Stimulated activated CD8-positive, alpha-beta memory T cell treated with anti-CD3 and anti-CD28 coated beads, Interleukin-7, amount 100 ng/mL, for 1 hour (primary cell): Measurements from ENCODE around the gene RRP7A.
"Not testable (repeated sequence)": the region's sequence is repeated elsewhere in the genome, so short reads cannot be mapped to it uniquely, and the experiment has no call there.

Source experiments
- DNase-seq, 2 donors: peaks; one replicate each; pipeline ENCODE4 v3.0.0-alpha.2; 2020; ENCODE audit warnings: low read depth in 2 of 2

Gene RRP7A, protein sequence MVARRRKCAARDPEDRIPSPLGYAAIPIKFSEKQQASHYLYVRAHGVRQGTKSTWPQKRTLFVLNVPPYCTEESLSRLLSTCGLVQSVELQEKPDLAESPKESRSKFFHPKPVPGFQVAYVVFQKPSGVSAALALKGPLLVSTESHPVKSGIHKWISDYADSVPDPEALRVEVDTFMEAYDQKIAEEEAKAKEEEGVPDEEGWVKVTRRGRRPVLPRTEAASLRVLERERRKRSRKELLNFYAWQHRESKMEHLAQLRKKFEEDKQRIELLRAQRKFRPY

DNA sequence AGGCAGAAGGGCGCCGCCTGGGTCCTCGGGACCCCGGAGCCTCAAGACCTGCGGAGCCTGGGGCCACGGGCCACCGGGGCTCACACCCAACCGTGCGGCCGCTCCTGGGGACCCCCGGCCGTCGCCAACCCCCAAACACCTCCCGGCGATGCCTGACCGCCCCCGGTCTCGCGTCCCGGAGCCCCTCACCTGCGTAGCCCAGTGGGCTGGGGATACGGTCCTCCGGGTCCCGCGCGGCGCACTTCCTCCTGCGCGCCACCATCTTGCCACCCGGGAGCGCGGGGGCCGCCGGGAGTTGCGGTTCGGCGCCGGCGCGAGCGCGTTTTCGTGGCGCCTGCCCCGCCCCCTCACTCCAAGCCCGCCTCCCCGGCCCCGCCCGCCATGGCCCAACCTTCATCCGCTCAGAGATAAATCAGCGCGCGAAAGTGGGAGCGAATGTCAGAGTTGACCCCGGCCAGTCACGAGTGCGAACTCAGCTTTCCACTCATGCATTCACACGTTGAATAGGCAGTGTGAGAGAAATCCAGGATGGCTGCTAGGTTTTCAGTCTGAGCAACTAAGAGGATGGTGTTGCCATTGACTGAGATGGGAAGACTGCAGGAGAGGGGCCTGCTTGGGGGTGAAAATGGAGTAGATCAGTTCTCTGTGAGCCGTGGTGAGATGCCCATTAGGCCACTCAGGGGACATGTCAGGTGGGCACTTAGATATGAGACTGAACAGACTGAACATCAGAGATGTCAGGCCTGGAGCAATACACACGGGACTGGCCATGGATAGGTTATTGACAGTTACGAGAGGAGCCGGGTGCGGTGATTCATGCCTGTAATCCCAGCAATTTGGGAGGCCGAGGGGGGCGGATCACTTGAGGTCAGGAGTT is at the start of gene RRP7A:
RRP7A (minus strand) TSS at position 272 of the 877 bp plus-strand sequence; CDS start at position 262, 10 bp downstream.
- peak; percentile 61 to 70 for DNase-seq

DNA sequence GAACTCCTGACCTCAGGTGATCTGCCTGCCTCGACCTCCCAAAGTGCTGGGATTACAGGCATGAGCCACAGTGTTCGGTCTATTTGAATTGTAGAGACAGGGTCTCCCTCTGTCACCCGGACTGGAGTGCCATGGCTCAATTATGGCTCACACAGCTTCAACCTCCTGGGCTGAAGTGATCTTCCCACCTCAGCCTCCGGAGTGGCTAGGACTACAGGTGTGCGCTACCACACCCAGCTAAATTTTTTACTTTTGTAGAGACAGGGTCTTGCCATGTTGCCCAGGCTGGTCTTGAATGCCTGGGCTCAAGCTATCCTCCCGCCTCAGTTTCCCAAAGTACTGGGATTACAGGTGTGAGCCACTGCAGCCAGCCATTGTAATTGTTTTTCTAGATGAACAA is 48.4 kb upstream of the RRP7A start:
- DNase-seq, result not testable (repeated sequence)

DNA sequence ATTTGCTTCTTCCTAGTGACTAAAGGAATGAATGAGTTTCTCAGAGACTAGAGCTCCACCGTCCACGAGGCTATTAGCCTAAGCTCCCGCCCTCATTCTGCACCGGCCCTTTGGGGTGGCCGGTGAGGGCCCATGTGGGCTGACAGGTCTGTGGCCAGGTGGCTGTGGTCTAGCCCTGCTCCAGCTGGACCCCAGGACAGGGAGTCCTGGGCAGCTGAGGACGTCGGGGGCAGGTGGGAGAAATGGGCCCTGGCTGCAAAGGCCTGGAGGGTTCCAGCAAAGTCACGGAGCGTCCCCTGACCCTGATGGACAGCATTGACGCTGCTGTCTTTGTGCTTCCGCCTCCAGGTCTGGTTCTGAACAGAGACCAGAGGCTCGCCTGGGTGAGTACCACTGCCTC is 46.4 kb upstream of the RRP7A start:
- DNase-seq, result no peak

DNA sequence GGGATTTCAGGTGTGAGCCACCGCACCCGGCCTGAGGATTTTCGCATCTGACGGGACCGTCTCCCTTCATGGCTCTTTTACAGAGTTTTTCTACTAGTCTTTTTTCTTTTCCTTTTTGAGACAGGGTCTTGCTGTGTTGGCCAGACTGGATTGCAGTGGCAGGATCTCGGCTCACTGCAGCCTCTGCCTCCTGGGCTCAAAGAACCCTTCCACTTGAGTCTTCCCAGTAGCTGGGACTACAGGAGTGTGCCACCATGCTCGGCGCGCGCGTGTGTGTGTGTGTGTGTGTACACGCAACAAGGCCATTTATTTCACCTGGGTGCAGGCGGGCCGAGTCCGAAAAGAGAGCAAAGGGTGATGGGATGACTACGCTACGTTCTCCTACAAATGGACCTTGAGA is 45.1 kb upstream of the RRP7A start:
- no peak for DNase-seq

DNA sequence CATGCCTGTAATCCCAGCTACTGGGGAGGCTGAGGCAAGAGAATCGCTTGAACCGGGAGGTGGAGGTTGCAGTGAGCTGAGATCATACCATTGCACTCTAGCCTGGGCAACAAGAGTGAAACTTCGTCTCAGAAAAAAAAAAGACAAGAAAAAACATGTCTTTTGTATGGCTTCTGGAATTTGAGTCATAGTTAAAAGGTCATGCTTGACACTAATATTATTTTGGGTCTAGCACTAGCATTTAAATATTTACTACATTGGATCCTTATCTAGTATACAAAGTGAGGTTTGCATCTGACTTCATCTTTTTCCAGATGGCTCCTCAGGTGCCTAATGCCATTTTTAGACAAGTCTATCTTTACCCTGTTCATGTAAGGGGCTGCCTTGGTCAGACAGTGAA is 44.3 kb upstream of the RRP7A start:
- not testable (repeated sequence) for DNase-seq

DNA sequence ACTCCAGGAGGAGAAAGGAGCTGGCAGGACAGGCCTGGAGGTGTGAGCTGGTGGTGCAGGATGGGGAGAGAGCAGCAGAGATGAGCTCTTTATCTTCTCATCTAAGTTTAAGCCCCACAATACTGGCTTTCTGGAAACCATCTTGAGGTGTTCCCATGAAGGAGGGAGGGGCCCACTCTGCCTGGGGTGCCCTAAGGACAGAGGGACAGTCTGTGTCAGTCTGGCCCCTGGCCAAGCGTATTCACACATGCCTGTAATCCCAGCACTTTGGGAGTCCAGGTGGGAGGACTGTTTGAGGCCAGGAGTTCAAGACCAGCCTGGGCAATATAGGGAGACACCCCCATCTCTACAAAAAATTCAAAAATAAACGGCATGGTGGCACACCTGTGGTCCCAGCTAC is 43.1 kb upstream of the RRP7A start:
- no peak for DNase-seq

DNA sequence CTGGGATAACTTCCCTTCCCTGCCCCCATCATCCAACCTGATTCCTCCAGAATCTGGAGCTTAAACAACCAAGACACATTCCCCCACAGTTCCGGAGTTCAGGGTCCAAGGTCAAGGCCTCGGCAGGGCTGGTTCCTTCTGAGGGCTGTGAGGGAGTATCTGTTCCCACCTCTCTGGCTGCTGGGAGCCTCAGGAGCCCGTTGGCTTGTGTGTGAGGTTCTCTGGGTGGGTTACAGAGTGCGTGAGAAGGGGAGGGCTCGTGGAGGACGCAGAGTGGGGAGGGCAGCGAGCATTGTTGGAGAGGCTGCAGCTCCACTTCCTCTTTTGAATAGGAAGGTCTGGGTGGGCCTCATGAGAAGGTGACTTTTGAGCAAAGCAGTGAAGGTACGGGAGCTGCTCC is 42.7 kb upstream of the RRP7A start:
- DNase-seq, result no peak

DNA sequence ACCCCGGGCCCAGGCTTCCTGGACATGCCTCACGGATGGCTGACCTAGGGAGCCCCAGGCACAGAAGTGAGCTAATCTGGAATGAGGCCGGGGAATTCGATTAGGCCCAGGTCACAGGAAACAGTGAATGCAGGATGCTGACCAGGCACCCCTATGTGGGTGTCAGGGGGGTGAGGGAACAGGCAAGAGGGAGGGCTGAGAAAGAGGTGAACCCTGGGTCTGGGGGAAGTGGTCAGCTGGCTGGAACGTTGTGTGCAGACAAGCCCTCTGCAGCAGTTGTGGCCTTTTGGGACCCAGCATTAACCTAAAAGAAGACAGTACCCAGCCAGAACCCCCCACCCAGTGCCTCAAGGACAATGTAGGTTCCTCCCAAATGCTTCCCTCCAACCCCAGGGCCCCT is 42.3 kb upstream of the RRP7A start:
- DNase-seq, result no peak

DNA sequence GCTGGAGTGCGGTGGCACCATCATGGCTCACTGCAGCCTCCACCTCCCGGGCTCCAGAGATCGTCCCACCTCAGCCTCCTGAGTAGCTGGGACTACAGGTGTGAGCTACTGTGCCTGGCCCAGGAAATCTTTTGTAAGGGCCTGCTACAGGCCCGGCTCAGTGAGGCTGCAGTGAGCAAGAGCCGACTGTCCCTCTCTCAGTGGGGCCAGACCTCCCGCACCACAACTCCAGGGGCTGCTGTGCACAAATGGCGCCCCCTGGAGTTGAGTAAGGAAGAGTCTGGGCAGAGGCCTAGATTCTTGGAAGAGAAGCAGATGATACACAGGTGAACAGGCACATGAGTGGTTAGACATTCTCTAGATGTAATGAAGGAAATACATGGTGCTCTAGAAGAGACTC is 41.2 kb upstream of the RRP7A start:
- DNase-seq, result no peak

DNA sequence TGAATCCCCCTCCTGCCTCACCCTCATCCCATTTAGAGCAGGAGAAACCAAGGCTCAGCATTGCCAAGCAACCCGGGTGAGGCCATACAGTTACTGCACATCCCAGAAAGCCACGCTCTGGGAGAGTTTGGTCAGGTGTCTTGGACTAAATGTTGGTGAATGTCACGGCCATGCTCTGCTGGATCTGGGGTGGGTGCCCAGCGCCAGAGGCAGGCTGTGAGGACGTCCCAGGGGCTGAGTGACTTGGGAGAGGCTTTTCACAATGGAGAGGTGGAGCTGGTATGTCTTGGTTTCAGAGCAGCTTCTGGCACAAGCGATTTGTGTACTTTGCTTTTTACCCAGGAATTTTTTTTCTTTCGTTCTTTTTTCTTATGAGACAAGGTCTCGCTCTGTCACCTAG is 40.8 kb upstream of the RRP7A start:
- DNase-seq, result no peak

DNA sequence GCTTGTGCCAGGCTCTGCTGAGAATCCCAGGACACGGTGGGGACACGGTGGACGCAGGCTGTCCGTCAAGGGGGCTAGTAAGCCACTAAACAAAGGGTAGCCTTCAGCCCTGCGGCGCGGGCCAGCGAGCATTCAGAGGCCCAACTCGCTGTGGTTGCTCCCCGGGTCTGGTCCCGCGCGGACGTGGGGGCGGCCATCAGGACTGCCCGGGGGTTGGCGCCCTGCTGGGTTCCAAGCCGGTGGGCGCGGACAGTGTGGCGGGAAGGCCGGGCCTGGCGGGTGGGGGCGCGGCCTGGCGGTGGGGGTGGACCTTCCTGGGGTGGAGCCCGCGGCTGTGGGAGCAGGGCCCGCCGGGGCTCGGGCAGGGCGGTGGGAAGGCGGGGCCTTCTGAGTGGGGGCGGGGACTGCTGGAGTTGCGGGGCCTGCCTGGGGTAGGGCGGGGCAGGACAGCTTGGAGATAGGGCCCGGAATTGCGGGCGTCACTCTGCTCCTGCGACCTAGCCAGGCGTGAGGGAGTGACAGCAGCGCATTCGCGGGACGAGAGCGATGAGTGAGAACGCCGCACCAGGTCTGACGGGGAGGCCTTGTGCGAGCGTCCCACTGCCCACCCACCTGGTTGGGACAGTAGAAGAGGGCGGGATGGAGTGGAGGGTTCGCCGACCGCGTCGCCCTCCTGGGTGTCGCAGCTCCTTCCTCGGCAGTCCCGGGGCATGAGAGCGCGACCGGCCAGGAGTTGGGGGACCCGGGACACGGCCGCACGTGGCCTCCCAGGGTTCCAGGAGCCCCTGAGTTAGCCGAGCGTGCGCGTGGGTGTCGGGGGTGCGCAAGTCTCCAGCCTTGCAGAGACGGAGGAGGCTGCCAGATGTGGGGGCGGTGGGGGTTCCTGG is 34.1 kb upstream of the RRP7A start, which contains the start of gene SERHL2:
SERHL2 (plus strand) TSS at position 482 of the 887 bp plus-strand sequence; CDS start at position 547, 65 bp downstream.
- peak; percentile 52 to 61 for DNase-seq

DNA sequence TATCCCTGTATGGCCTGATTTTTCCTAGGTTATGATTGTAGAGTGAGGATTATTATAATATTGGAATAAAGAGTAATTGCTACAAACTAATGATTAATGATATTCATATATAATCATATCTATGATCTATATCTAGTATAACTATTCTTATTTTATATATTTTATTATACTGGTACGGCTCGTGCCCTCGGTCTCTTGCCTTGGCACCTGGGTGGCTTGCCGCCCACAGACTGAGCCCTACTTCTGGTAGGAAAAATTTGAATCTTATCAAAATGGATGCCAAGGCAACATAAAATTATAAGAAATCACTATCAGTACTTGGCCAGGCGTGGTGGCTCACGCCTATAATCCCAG is 32.7 kb upstream of the RRP7A start:
- not testable (repeated sequence) for DNase-seq

DNA sequence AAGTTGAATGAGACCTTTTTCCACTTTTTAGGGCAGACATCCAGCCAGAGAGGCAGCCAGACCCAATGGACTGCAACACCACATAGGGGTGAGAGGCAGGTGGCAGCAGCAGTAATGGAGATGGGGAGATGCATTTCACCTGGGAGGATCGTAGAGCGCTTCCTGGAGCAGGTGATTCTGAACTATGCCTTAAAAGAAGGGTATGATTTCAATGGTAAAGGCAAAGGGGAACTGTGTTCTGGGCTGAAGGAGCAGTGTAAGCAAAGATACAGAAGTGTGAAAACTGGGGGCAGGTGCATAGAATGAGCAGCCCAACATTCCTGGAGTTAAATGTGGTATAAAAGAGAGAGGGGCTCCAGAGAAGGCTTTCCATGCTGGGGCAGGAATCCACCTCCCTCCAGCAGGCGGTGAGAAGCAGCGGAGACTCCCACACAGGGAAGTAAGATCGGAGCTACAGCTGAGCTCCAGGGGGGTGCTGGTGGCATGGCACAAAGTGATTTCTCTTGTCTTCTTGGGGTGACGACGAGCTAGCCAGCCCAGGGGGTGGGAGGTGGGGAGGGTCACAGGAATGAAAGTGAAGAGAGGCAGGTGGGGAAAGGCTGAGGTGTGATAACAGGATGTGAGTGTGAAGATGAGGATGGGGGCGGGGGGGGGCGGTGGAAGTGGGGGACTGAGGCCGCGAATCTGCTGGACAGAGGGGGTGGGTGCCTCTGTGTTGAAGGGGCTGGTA is 29.9 kb upstream of the RRP7A start:
- DNase-seq, result no peak

DNA sequence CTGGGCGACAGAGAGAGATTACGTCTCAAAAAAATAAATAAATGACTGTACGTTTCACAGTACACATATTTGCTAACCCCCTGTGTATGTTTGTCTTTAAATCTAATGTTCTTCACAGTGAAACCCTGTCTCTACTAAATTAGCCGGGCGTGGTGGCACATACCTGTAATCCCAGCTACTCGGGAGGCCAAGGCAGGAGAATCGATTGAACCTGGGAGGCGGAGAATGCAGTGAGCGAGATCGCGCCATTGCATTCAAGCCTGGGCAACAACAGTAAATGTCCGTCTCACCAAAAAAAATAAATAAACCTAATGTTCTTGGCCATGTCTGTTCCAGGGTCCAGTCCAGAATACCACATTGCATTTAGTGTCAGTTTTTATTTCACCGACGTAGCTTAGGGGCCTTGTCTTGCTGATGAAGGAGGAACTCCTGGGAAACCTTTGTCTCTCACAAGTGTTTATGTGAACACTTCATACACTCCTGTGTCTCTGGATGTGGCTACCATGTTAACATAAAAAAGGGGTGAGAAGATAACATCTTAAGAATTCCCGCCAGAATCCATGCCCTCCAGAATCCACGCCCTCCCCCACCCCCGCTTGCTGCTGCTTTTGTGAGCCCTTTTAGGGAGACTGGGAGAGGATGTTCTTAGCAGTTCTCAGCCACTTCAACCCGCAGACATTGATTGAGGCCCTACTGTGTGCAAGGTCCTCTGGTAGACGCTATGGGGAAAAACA is 29.2 kb upstream of the RRP7A start:
- DNase-seq, result no peak

DNA sequence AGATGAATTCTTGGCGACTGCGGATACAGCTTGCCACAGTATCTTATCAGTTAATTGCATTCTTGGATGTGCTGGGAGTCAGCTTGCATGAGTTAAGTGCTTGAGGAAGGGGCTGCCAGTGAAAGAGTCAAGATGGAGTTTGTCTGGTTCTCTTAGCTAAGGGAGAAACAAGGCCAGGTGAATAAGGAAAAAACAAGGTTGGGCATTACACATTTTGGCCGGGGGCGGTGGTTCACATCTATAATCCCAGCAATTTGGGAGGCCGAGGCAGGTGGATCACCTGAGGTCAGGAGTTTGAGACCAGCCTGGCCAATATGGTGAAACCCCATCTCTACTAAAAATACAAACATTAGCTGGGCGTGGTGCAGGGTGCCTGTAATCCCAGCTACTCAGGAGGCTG is 28.5 kb upstream of the RRP7A start:
- DNase-seq, result not testable (repeated sequence)

DNA sequence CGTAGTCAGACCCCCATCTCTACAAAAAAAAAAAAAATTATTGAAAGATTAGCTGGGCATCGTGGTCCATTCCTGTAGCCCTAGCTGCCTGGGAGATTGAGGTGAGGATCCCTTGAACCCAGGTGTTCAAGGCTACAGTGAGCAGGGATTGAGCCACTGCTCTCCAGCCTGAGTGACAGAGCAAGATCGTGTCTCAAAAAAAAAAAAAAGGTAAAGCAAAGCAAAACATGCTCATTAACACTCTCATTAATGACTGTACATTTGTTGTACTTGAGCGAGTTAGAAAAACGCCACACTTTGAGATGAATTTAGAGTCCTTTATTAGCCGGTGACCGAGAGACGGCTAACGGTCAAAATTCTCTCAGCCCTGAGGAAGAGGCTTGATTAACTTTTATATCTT is 28.0 kb upstream of the RRP7A start:
- DNase-seq, result no peak

DNA sequence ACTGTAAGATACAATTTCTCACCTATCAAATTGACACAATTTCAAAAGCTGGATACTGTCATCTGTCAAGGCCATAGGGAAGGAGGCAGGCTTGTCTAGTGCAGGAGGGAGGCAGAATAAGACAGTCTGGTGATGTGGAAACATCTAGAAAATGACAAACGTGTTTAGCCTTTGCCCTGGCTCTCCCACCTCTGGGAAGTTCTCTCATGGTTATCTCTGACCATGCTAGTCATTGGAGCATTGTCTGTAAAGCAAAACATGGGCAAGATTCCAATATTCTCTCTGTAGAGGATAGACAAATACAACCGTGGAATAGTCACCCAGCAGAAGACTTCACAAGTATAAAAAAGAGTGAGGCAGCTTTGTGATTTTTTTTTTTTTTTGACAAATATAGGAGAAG is 25.1 kb upstream of the RRP7A start:
- no peak for DNase-seq

DNA sequence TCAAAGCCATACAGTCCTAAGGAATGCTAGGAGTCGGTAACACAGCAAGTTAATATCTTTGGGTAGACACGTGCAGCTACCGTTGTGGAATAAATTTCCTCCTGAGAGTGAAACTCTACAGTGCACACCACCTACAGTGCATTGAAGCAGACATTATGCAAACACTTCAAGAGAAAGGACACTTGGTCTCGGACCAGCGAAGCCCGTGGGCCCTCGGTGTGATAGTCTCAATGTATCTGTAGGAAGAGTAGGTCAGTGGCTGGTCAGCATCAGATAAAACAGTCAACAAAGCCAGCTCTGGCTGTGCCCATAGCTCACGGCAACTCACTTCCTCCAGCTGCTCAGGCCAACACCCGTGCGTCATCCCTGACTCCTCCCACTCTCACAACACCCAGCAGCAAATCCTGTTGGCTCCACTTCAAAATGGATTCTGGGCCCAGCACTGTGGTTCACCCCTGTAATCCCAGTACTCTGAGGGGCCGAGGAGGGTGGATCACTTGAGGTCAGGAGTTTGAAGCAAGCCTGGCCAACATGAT is 19.7 kb upstream of the RRP7A start:
- not testable (repeated sequence) for DNase-seq

DNA sequence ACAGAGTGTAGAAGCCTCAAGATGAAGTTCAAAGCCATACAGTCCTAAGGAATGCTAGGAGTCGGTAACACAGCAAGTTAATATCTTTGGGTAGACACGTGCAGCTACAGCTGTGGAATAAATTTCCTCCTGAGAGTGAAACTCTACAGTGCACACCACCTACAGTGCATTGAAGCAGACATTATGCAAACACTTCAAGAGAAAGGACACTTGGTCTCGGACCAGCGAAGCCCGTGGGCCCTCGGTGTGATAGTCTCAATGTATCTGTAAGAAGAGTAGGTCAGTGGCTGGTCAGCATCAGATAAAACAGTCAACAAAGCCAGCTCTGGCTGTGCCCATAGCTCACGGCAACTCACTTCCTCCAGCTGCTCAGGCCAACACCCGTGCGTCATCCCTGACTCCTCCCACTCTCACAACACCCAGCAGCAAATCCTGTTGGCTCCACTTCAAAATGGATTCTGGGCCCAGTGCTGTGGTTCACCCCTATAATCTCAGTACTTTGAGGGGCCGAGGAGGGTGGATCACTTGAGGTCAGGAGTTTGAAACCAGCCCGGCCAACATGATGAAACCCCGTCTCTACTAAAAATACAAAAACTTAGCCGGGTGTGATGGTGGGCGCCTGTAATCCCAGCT is 17.7 kb upstream of the RRP7A start:
- DNase-seq, result not testable (repeated sequence)

DNA sequence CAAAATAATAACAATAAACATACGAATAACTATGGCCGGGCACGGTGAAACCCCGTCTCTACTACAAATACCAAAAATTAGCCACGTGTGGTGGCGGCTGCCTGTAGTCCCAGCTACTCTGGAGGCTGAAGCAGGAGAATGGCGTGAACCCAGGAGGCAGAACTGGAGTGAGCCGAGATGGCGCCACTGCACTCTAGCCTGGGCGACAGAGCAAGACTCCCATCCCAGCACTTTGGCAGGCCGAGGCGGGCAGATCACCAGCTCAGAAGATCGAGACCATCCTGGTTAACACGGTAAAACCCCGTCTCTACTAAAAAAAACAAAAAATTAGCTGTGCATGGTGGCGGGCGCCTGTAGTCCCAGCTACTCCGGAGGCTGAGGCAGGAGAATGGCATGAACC is 17.0 kb upstream of the RRP7A start:
- DNase-seq, result not testable (repeated sequence)
